Measurements from ENCODE around the gene C16orf74.

Gene C16orf74

DNA sequence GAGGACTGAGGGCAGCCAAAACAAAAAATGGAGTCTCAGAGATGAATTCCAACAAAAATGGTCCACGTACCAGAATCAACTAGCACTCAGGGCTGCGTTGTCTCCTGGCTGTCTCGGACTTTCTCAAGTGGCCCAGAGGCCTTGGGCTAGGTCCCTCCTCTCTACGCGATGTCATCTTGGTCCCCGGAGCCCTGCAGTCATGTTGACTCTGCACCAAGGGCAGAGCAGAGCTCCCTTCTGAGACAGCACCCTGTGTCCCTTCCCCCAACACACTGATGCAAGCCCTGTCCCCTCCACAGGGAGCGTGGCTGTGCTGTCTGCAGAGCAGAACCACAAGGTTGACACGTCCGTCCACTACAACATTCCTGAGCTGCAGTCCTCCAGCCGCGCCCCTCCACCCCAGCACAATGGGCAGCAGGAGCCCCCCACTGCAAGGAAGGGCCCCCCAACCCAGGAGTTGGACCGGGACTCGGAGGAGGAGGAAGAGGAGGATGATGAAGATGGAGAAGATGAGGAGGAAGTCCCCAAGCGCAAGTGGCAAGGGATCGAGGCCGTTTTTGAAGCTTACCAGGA, 83.0 kb downstream of the C16orf74 start:
- TF ChIP-seq CTCF (IDR thresholded peaks at IDR 0.05) = no peak
- no peak for DNase-seq
- Mint-ChIP-seq H3K9me3 (no peaks in the 10 kb centered on the region), H3K27ac (no peak overlapping the region), H3K36me3 (ENCODE audit: low read depth) (peaks cover 77% of the 10 kb centered on the region), H3K4me3 (no peak overlapping the region), H3K27me3 (ENCODE audit: low read depth, poor library complexity) (no peaks in the 10 kb centered on the region), H3K4me1 (peaks cover 16% of the 10 kb centered on the region)

DNA sequence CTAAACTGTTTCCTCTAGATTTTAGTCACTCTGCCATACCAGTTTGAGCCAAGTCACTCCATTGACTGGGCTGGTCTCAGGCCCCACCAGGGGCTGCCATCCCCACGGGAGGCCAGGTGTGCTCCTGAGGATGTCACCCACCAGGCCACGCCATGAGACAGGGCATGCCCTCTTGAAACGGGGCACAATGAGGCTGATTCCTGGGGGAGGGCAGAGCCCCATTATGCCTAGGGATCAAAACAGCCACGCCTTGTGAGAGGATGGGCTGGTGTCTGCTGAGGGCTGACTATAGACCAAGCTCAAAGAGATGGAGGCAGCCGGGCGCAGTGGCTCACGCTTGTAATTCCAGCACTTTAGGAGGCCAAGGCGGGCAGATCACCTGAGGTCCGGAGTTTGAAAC, 83.6 kb downstream of the C16orf74 start:
- Mint-ChIP-seq H3K36me3 (ENCODE audit: low read depth) (peaks cover 79% of the 10 kb centered on the region), H3K9me3 (no peaks in the 10 kb centered on the region), H3K4me1 (peaks cover 19% of the 10 kb centered on the region), H3K27ac (no peak overlapping the region), H3K4me3 (no peak overlapping the region), H3K27me3 (ENCODE audit: low read depth, poor library complexity) (no peaks in the 10 kb centered on the region)
- TF ChIP-seq CTCF (IDR thresholded peaks at IDR 0.05) = no peak
- no peak for DNase-seq

DNA sequence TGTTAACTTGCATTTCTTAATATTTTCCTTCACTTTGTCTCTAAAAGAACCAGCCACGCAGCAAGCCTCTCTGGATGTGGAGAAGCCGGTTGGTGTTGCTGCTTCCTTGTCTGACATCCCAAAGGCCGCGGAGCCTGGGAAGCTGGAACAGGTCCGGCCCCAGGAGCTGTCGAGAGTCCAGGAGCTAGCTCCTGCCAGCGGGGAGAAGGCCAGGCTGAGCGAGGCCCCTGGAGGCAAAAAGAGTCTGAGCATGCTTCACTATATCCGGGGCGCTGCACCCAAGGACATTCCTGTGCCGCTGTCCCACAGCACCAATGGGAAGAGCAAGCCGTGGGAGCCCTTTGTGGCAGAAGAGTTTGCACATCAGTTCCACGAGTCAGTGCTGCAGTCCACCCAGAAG, 85.0 kb downstream of the C16orf74 start:
- Mint-ChIP-seq H3K4me3 (no peak overlapping the region), H3K27me3 (ENCODE audit: low read depth, poor library complexity) (no peaks in the 10 kb centered on the region), H3K27ac (no peak overlapping the region), H3K4me1 (peaks cover 26% of the 10 kb centered on the region), H3K36me3 (ENCODE audit: low read depth) (peaks cover 83% of the 10 kb centered on the region), H3K9me3 (no peaks in the 10 kb centered on the region)
- TF ChIP-seq CTCF (IDR thresholded peaks at IDR 0.05) = no peak
- DNase-seq = no peak

DNA sequence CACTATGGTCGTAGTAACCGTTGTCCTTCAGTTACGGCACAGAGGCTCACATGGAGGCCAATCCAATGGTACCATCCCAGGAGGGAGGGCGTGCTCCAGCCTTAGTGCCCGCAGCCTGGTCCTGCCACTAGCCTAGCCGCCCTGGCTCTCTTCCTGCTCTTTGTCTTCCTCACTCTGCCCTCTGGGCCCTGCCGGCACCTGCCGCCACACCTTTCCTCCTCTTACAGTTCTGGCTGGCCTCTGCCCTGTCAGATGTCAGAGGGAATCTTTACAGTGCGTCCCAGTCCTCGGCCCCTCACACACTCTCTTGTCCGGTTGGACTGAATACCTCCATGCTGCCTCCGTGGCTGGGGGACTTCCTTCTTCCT, 85.5 kb downstream of the C16orf74 start:
- Mint-ChIP-seq H3K4me1 (peaks cover 26% of the 10 kb centered on the region), H3K4me3 (no peak overlapping the region), H3K9me3 (no peaks in the 10 kb centered on the region), H3K27me3 (ENCODE audit: low read depth, poor library complexity) (no peaks in the 10 kb centered on the region), H3K27ac (no peak overlapping the region), H3K36me3 (ENCODE audit: low read depth) (peaks cover 77% of the 10 kb centered on the region)
- no peak for TF ChIP-seq CTCF (IDR thresholded peaks at IDR 0.05)
- no peak for DNase-seq

GRCh38 chr16:85664580-85665372, 86.1 kb downstream of the C16orf74 start:
- Mint-ChIP-seq H3K36me3 (ENCODE audit: low read depth) (peaks cover 74% of the 10 kb centered on the region), H3K27ac (no peak overlapping the region), H3K4me3 (no peak overlapping the region), H3K4me1 (peaks cover 25% of the 10 kb centered on the region), H3K27me3 (ENCODE audit: low read depth, poor library complexity) (no peaks in the 10 kb centered on the region), H3K9me3 (no peaks in the 10 kb centered on the region)
- DNase-seq = no peak
- no peak for TF ChIP-seq CTCF (IDR thresholded peaks at IDR 0.05)

- H3K4me3 Mint-ChIP-seq = no peak overlapping the region
- no peak overlapping the region for H3K27ac Mint-ChIP-seq
- no peaks in the 10 kb centered on the region for H3K9me3 Mint-ChIP-seq
- no peak for TF ChIP-seq CTCF (IDR thresholded peaks at IDR 0.05)
- no peaks in the 10 kb centered on the region for H3K27me3 Mint-ChIP-seq (ENCODE audit: low read depth, poor library complexity)
- no peak for DNase-seq
- peaks cover 71% of the 10 kb centered on the region for H3K36me3 Mint-ChIP-seq (ENCODE audit: low read depth)
- H3K4me1 Mint-ChIP-seq = peaks cover 24% of the 10 kb centered on the region
Measured at GRCh38 chr16:85663891-85664321, 87.0 kb downstream of the C16orf74 start.

Measured in nephron progenitor cell (in vitro differentiated cells).